LNCaP clone FGC (cell line): ENCODE data around the gene RPS6KA1.

ENCODE experiments used
- DNase-seq: peaks from one replicate; pipeline ENCODE4 v3.0.0-alpha.2; 2011; ENCODE audit warnings: low read depth
- H3K4me3 ChIP-seq: 2 replicates; pipeline ENCODE4 v1.5.1; 2011; ENCODE audit warnings: mild to moderate bottlenecking, low read depth, low read length, control low read depth
- TF ChIP-seq, protein P1 (sequence below): IDR thresholded peaks from 2 replicates; pipeline ENCODE4 v1.5.1; 2012; ENCODE audit warnings: mild to moderate bottlenecking; ENCODE audit not compliant: control insufficient read depth, insufficient read depth; ENCODE audit errors: extremely low read depth

The RPS6KA1 gene

DNA sequence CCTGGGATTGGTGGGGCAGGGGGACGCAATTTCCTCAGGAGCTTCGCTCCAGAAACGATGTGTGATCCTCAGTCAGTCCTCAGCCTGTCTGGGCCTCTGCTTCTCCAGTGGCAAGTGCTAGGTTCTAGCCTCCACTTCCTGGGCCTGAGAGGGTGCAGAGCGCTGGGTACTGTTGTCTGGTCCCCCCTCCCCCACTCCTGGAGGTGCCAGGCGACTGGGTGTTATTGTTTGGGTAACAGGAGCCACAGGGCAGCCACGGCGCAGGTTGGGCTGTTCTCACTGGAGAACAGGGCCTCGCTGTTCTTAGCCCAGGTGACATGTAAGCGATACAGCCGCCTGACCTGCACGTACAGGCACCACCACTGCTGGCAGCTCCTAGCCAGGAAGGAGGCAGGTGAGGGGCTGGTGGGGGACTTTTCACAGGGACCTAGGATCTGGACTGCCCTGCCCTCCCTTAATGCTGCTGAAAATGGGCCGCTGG, 2.1 kb downstream of the RPS6KA1 start:
- peak overlapping the region; percentile 75 for H3K4me3 ChIP-seq
- DNase-seq, result peak; percentile 34
- TF ChIP-seq, protein P1, sequence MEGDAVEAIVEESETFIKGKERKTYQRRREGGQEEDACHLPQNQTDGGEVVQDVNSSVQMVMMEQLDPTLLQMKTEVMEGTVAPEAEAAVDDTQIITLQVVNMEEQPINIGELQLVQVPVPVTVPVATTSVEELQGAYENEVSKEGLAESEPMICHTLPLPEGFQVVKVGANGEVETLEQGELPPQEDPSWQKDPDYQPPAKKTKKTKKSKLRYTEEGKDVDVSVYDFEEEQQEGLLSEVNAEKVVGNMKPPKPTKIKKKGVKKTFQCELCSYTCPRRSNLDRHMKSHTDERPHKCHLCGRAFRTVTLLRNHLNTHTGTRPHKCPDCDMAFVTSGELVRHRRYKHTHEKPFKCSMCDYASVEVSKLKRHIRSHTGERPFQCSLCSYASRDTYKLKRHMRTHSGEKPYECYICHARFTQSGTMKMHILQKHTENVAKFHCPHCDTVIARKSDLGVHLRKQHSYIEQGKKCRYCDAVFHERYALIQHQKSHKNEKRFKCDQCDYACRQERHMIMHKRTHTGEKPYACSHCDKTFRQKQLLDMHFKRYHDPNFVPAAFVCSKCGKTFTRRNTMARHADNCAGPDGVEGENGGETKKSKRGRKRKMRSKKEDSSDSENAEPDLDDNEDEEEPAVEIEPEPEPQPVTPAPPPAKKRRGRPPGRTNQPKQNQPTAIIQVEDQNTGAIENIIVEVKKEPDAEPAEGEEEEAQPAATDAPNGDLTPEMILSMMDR, result no peak

GRCh38 chr1:26533951-26534509, 4.5 kb downstream of the RPS6KA1 start:
- TF ChIP-seq, protein P1, result no peak
- DNase-seq, result no peak
- no peak overlapping the region for H3K4me3 ChIP-seq

GRCh38 chr1:26535201-26535600, 5.6 kb downstream of the RPS6KA1 start:
- no peak overlapping the region for H3K4me3 ChIP-seq
- no peak for DNase-seq
- TF ChIP-seq, protein P1, result no peak

DNA sequence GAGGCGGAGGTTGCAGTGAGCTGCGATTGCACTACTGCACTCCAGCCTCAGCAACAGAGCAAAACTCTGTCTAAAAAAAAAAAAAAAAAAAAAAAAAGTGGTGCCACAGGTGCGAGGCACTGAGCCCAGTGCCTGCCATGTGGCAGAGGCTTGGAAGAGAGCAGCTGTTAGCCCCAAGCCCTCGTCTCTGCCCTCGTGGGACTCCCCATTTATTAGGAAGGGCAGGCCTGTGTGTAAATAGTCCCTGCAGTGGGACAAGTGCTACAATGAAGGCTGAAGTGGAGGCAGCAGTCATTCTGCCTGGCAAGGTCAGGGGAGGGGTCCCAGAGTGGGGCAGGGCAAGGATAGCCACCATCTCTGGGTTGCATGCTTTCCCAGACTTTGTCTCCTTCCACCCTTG, 6.5 kb downstream of the RPS6KA1 start:
- no peak for DNase-seq
- TF ChIP-seq, protein P1, result no peak
- H3K4me3 ChIP-seq, result no peak overlapping the region

DNA sequence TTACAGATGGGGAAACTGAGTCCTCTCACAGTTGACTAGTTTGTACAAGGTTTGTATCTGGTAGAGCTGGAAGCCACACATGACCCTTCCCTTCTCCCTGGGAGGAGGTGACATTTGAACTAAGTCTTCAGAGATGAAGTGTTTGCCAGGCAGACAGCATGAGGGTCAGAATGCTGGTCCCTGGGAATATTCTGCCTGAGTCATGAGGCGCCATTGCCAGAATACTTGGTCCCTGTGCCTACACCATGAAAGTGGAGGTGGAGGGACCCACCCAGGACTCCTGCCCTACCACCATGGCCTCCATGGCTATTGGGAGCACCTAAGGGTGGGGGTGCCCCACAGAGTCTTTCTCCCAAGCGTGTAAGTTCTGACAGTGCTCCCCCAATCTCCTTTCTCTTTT, 7.0 kb downstream of the RPS6KA1 start:
- H3K4me3 ChIP-seq, result no peak overlapping the region
- TF ChIP-seq, protein P1, result no peak
- DNase-seq, result no peak

DNA sequence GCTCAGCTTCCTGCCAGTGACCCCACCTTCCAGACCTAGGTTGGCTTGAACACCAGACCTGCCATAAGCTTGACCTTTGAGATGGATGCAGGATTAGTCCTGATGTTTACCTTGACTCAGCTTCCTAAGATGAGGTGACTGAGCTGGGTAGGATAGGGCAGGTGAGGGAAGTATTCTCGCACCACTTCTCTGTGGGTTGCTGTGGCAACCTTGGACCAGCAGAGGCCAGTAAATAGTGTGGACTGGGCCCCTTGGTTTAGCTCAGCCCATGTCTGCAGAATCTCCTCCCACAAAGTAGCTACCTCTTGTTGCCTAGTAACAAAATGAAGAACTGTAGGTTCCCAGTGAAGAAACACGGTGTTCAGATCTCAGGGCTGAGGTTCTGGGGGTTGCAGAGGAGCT, 8.4 kb downstream of the RPS6KA1 start:
- DNase-seq, result no peak
- TF ChIP-seq, protein P1, result peak; percentile 12; the same call in 1 of the 2 replicates
- no peak overlapping the region for H3K4me3 ChIP-seq
